CD4-positive, alpha-beta T cell treated with Interleukin-4 for 1 hour (primary cell): ENCODE data around the gene GPR157.

Experiments
- DNase-seq, 2 donors: peaks; one replicate each; pipeline ENCODE4 v3.0.0-alpha.2; 2020 to 2022

Gene GPR157

DNA sequence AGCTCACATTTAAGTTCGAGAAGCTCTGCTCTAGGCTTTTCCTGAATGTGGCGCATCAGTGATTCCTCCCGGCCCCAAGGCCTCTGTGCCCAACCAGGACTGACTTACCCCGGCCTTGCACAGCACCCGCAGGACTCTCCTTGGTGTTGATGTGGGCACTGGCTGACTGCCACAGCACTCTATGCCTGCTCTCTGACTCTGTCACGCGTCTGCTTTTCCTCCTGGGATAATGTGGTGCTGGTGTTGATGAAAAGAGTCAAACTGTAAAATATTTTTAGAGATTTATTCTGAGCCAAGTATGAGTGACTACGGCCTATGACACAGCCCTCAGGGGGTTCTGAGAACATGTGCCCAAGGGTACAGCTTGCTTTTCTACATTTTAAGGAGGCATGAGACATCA lies 44.0 kb downstream of the GPR157 start:
- no peak for DNase-seq

DNA sequence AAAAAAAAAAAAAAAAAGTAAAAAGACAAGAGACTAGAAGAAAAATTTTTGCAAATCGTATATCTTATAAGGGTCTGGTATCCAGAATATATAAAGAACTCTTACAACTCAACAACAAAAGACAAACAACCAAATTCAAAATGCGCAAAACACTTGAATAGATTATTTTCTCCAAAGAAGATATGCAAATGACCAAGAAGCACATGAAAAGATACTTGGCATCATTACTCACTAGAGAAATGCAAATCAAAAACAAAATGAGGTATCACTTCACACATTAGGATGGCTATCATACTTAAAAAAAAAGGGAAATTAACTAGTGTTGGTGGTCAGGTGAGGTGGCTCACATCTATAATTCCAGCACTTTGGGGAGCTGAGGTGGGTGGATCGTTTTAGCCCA lies 47.4 kb downstream of the GPR157 start:
- no peak for DNase-seq

DNA sequence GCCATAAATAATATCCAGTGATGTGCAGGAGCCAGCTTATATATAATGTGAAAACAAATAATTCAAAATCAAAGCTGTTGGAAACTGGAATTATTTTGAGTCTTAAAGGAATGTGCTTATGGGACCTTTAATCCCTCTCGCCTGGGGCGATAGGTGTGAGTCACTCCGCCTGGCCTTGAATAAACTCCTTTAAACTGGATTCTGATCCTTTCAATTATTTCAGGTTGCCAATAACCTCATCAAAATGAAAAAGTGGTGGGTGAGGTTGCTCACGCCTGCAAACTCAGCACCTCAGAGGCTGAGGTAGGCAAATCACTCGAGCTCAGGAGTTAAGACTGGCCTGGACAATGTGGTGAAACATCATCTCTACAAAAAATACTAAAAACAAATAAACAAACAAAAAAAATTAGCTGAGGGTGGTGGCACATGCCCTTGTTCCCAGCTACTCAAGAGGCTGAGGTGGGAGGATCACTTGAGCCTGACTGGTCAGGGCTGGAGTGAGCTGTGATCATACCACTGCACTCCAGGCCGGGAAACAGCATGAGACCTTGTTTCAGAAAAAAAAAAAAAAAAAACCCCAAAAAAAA lies 48.1 kb downstream of the GPR157 start:
- DNase-seq = no peak

DNA sequence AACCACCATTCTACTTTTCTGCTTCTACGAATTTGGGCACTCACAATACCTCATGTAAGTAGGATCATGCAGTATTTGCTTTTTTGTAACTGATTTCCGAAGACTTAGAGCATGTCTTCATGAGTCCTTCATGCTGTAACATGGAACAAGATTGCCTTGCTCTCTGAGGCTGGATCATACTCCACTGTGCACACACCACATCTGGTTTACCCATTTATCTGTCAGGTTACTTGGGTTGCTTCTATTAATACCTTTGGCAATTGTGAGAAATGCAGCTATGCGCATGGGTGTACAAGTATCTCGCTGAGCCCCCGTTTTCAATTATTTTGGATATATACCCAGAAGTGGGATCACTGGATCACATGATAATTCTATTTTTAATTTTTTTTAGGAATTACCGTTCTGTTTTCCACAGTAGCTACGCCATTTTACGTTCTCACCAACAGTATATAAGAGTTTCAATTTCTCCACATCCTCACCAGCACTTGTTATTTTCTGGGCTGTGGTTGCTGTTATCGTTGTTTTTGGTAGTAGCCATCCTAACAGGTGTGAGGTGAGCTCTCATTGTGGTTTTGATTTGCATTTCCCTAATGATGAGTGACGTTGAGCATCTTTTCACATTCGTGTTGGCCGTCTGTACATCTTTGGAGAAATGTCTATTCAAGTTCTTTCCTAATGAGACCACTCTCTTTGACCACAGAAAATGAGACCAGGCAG lies 48.8 kb downstream of the GPR157 start:
- no peak for DNase-seq

DNA sequence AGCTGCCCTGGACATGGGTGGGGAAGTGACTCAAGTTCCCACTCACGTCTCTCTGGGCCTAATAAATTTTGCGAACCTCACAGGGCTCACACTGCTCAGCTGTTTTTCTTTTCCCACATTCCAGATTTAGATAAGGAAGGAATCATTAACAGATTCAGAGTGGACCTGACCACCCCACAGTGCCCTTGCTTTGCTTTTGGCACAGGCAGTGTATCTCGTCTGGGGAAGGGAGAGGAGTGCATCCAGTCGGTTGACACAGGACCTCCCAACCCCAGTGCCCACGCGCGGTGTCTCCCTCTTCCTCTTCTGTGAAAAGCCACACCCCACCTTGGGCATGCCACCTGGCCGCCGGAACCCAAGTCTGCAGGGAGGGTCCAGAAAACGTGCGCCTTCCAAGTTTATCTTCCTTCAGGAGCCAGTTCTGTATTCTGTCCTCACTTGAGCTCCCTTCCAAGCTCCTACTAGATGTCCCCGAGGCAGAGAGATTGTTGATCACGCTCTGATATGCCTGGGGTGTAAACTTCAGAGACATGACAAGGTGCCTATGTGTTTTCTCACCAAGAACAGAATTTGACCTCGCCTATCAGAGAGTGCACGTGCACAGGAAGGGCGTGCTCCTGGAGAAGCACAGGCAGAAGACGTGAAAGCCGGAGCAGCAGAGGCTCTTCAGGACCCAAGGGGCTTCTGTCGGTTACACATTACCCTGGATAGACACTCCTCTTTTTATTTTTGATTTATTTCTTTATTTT lies 50.0 kb downstream of the GPR157 start:
- DNase-seq = no peak

DNA sequence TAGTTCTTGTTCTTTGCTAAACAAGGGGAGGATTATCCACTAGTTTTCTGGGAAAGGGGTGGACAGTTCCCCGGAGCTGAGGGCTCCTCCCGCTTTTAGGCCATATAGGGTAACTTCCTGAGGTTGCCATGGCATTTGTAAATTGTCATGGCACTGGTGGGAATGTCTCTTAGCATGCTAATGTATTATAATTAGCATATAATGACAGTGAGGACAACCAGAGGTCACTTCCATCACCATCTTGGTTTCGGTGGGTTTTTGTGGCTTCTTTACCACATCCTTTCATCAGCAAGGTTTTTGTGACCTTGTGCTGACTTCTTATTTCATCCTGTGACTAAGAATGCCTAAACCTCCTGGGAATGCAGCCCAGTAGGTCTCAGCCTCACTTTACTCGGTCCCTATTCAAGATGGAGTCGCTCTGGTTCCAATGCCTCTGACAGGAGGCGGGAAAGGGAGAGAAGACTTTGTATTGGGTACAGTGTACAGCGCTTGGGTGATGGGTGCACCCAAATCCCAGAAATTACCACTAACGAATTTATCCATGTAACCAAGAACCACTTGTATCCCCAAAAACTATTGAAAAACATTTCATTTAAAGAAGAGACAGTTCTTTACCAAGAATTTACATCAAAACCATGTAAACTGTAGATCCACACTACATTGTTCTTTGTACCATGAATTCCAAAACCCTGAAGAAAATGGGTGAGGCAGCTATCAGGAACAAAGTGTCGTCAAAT lies 50.7 kb downstream of the GPR157 start:
- DNase-seq = peak in 1 of 2 donors; percentile 15

DNA sequence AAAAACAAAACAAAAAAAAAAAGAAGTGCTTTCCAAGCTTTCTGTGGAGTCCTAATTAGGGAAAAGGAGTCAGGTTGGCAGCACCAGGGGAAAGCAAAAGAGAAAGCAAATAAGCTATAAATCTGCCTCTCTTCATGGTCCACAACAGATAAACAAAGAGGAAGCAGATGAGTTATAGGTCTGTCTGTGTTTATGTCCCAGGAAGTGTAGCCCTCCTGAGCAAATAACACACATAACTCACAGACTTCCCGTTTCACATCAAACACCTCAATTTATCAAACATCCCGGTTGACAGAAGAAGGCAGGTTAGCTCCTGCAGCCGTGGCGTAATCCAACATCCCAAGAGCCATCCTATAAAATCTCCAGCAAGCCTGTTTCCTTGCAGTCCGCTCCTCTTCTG lies 53.9 kb downstream of the GPR157 start:
- DNase-seq = no peak

DNA sequence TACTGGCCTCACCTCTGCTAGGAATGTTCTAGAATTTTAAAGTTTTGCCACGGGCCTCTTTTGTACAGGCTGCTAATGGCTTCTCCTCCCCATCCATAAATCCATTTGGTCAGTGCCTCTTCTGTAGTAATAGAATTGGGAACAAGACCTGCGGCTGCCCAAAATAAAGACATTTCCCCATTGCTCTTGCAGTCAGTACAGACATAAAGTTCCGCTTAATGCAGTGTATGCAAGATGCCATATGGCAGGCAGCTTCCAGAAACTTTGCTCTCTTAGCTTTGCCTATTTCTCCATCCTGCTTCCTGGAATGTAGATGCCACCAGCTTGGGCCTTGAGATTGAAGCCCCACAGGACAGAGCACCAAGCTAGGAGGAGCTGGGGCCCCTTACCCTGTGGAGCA lies 55.8 kb downstream of the GPR157 start:
- no peak for DNase-seq

DNA sequence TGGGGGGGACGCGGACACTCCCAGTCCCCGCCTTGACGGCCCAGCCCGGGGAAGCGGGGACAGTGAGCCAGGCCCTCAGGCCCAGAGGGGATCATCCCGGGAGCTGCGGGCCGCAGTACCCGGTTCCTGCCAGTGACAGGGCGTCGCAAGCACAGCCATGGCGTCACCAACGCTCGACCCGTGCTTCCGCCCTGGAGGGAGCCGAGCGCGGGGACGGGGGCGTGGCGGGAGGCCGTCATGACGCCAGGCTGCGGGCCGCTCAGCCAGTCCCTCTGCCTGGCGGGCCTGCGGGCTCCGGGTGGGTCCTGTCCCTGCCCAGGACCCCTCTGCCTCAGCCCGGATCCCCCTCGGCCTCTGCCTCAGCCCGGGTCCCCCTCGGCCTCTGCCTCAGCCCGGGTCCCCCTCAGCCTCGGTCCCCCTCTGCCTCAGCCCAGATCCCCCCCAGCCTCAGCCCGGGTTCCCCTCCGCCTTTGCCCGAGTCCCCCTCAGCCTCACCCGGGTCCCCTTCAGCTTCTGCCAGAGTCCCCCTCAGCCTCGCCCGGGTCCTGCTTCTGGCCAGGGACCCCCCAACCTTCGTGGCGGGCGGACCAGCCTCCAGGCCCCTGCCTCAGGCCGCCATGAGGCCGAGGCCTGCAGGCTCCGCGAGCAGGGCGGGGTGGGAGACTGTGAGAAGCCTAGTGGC lies 57.2 kb downstream of the GPR157 start:
- no peak for DNase-seq

DNA sequence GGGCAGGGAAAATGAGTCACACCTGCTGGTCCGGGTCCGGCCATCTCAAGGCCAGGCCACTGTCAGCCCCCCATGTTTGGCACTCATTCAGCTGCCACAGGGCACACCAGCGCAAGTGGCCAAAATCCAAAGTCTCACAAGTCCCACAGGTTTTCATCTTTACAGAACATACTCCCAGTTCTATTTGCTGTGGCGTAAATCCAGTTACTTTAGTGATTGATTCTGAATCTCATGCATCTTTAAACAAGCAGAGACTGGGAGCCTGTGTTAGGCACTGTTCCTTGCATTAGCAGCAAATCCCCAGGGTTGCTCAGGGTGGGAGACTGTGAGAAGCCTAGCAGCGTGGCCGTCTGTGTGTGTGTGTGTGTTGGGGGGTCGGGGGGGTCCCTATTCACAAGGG lies 58.4 kb downstream of the GPR157 start:
- no peak for DNase-seq

DNA sequence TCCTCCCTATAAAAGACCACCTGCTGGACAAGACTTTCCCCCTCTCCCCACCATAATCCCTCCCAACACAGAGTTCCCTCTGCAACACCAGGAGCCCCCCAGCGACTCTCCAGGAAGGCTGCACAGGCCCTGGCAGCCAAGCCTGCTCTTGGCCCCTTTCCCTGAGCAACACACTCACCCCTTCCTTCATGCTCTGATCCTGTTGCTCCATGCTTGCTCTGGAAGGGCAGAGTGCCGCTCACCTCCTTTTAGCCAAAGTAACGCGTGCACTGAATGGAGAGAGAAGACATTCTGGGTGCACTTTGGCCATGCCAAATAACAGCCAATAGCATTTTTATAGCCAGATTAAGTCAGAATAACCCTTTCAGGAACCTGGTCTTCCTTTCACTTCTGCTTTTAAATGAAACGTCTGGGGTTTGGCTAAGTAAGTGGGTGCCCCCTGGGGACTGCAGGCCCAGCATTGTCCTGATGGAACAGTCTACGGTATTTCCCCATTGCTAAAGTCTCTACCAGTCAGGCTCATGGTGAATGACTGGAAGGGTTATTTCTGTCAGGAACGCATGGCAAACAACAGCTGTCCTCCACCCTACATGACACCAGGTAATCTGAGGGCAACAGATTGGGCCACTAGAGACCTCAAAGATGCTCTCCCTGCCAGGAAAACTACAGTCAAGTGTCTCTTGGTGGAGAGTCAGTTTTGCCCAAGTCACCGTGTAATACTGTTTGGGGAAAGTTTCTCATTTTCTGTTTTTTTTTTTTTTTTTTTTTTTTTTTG lies 59.4 kb downstream of the GPR157 start, which contains the start of gene SLC2A5:
SLC2A5 (minus strand) TSS at position 310 of the 775 bp plus-strand sequence; CDS start at position 211, 99 bp downstream.
- DNase-seq = peak in 1 of 2 donors; percentile 65

DNA sequence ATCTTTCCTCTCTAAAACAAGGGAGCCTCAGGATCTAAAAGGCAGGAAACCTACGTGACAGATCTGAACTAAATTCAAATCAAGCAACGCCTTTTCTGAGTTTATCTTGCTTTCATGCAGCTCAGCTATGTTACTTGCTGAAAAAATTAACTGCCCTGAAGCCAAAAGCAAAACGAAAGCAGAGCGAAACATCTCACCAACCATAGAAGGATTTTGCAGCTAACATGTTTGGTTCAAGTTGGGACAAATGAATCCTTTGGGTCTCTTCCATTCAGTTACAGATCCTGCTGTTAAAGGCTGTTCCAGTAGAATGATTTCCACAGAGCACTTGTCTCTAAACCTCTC lies 59.9 kb downstream of the GPR157 start:
- DNase-seq = no peak

DNA sequence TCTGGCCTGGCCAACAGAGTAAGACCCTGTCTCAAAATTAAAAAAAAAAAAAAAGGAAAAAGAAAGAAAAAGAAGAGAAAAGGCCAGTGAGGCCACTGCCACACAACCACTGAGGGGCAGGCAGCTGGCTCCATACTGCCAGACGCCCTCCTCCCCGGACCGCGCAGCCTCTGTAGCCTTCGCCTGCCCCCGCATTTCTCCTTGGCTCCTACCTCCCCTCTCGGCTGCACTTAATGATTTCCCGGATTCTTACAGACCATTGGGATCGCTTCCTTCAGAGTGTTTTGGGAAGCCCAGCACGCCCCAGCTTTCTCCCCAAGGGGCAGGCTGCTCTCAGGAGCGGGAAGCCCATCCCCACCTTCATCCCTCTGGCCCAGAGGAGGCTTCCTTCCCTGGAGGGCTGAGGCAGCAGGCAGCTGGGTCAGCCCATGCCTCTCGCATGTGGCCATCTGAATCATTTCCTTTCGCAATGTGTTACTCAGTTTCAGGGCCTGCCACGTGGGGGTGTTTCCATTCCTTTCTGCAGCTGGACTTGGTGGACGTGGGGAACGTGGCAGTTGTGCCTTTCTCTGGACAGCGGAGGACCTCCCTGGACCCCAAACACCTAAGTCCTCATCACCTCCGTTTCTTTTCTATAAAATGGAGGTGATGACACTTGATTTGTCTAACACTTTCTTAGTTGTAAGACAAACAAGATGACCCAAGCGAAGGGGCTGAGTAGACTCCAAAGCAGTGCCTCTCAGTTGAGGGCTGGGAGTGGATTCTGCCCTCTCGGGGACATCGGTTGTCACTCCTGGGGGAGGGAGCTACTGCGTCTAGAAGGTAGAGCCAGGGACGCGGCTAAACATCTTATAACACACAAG lies 61.7 kb downstream of the GPR157 start:
- DNase-seq = peak in 1 of 2 donors; percentile 51

DNA sequence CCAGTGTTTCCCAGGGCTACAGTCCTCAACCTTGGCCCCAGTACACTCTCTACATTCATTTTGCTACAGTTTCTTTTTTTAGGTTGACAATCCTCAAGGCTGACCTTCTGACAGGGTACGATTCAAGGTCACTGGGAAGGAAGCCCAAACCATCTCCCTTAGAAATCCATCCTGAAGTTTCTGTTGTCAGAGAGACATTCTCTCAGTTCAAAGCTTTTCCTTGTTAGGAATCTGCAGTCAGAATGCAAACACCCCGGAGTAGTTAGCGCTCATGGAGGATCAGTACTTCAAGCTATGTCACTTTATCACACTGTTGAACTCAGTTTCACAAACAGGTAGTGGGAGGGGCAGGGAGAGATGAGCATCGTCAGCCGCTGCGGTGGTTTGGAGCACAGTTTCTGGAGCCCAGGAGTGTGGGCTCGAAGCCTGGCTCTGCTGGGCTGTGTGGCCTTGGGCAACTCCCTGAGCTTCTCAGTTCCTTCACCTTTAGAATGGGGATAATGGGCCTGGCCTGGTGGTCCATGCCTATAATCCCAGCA lies 63.6 kb downstream of the GPR157 start:
- DNase-seq = no peak

DNA sequence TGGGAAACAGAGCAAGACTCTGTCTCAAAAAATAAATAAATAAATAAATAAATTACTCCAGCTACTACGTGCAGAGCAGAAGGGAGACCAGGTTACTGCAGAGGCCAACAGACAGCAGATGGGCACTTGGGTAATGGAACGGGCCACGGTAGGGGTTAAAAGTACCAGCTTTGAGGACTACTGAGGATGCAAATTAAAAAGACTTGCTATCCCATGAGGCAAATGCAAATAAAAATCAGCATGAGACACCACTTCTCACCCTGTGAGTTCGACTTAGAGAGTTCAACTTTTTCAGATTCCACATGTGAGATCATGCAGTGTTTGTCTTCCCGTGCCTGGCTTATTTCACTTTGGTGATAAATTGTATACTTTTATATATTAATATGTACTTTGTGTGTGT lies 66.1 kb downstream of the GPR157 start:
- DNase-seq = no peak

DNA sequence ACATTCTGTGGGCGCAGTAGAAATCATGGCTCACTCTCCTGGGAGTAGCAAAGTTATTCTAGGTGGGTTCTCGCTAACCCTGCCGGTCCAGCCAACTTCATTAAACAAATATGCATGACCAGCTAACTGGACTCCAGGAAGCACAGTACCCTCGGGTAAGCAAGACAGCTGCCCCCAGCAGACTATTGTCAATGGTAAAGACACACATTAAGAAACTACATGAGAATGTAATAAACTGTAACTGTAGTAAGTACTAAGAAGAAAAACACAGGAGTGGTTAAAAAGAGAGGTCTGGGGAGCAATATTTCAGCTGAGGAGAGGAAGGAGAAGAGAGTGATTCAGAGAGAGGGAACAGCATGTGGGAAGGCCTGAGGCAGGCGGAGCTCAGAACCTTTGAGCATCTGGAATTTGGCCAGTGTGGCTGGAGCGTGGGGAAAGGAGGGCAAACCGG lies 66.9 kb downstream of the GPR157 start:
- DNase-seq = no peak

DNA sequence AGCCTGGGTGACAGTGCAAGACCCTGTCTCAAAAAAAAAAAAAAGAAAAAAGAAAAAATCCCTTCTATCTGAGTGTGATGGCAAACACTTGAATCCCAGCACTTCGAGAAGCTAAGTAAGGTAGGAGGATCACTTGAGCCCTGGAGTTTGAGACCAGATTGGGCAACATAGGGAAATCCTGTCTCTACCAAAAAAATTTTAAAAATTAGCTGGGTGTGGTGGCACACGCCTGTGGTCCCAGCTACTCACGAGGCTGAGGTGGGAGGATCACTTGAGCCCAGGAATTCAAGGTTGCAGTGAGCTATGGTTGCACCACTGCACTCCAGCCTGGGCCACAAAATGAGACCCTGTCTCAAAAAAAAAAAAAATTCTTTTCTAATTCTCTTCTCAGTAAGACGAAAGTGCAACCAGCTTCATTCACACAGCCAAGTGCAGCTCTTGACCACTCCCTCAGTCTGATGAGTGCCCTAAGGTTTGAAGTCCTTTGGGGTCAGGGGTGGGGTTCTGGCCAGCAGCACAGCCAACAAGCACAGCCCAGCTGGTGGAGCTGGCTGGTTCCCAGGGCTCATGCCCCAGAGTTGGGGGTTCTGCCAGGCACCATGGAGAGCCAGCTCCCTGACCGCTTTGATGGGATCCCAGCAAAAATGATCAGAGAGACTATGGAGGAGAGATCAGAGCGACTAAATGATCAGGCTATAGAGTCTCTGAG lies 67.5 kb downstream of the GPR157 start:
- DNase-seq = no peak

DNA sequence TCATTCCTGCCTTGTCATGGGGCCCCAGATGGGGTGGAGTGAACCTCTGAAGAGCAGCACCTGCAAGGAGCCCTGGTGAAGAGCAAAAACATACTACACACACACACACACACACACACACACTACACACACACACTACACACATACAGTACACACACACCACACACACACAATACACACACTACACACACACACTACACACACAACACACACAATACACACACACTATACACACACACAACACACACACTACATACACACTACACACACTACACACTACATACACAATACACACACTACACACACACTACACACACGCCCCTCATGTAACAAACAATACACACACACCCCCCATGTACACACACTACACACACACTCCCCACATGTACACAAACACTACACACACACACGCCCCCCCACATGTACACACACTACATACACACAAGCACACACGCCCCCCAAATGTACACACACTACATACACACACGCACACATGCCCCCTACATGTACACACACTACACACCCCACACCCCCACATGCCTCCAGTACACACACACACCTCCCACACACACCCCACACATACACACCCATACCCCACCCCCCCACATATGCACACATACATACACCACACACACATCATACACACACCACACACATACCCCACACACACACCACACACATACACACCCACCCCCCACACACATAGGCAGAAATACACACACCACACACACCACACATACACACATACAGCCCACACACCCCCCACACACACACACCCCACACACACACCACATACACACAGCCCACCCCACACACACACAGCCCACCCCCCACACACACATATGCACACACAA lies 68.8 kb downstream of the GPR157 start:
- no peak for DNase-seq

DNA sequence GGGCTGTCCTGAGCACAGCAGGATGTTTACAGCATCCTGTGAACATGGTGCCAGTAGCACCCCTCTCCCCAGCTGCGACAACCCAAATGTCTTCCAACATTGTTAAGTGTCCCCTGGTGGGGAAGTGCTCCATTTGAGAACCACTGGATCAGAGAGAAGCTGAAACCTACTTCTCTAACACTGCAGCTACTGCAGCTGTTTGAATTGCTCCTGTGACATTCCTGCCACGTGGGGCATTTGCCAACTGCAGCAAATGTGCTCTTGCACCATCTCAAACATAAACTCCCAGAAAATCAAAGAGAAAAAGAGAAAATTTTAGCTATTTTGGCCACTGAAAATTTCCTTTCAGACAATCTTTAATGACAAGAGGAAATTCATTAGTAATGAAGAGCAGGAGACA lies 70.4 kb downstream of the GPR157 start:
- DNase-seq = no peak
